ENCODE results near the gene TCN2.

- TF ChIP-seq, protein P1, sequence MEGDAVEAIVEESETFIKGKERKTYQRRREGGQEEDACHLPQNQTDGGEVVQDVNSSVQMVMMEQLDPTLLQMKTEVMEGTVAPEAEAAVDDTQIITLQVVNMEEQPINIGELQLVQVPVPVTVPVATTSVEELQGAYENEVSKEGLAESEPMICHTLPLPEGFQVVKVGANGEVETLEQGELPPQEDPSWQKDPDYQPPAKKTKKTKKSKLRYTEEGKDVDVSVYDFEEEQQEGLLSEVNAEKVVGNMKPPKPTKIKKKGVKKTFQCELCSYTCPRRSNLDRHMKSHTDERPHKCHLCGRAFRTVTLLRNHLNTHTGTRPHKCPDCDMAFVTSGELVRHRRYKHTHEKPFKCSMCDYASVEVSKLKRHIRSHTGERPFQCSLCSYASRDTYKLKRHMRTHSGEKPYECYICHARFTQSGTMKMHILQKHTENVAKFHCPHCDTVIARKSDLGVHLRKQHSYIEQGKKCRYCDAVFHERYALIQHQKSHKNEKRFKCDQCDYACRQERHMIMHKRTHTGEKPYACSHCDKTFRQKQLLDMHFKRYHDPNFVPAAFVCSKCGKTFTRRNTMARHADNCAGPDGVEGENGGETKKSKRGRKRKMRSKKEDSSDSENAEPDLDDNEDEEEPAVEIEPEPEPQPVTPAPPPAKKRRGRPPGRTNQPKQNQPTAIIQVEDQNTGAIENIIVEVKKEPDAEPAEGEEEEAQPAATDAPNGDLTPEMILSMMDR (IDR thresholded peaks at IDR 0.05; ENCODE audit: insufficient read depth, low read depth, low read length): no peak
- TF ChIP-seq EZH2 (IDR thresholded peaks at IDR 0.05; ENCODE audit: insufficient read depth, low read length): no peak
Observed at GRCh38 chr22:30564045-30564760, 42.8 kb upstream of the TCN2 start.
